ENCODE measurements around the gene FBXL12. TPM values are rescaled to one million over a fixed set of nuclear protein-coding genes. Genes with fewer than 3 reads are reported as not detected.

Gene FBXL12
- total RNA-seq, 4 donors from 2014 or later = 13.8 to 28.7 (median 23.5) TPM

DNA sequence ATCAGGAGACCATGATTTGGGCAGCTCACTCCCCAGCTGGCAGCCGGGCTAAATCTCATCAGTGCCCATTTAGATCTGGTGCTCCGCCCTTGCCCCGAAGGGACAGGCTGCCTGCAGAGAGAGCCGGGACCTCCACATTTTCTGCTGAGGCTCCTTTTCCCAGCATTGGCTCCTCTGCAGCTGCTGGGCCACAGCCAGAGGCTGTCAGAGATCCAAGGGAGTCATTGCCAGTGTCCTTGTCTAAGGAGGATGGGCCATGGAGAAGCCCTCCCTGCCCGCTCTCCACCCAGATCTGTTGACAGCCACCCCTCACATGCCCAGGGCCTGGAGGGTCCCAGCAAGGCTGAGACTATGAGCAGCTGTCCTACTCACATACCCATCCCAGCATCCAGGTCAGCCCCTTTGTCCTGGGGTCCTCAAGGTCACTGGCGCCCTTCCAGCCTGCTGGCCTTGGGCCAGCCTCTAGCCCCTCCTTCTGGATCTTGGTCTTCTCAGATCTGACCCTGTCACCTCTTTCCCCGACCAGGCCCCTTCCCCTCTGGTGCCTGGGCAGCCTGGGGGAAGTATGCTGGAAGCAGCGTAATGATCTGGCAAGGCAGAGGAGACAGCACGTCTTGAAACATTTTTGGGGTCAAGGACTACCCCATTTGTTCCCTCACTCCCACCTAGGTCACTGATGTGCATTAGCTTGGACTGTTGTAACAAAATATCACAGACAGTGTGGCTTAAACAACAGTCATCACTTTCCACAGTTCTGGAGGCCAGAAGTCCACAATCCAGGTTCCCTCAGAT, 24.2 kb upstream of the FBXL12 start:
- no peak for DNase-seq (ENCODE audit: low spot score in 2 of 2)
- no peak overlapping the region for H3K4me3 ChIP-seq (ENCODE audit: low read depth, poor library complexity, severe bottlenecking)
- intact Hi-C loops (cut with DNase I; ENCODE audit: low total_unique reads) = no loop called here
- no peak for TF ChIP-seq POLR2A (IDR thresholded peaks at IDR 0.05)
- TF ChIP-seq, protein P1, sequence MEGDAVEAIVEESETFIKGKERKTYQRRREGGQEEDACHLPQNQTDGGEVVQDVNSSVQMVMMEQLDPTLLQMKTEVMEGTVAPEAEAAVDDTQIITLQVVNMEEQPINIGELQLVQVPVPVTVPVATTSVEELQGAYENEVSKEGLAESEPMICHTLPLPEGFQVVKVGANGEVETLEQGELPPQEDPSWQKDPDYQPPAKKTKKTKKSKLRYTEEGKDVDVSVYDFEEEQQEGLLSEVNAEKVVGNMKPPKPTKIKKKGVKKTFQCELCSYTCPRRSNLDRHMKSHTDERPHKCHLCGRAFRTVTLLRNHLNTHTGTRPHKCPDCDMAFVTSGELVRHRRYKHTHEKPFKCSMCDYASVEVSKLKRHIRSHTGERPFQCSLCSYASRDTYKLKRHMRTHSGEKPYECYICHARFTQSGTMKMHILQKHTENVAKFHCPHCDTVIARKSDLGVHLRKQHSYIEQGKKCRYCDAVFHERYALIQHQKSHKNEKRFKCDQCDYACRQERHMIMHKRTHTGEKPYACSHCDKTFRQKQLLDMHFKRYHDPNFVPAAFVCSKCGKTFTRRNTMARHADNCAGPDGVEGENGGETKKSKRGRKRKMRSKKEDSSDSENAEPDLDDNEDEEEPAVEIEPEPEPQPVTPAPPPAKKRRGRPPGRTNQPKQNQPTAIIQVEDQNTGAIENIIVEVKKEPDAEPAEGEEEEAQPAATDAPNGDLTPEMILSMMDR (IDR thresholded peaks at IDR 0.05) = no peak
- whole genome bisulfite sequencing, 2 donors = 80 to 87% methylated on average over 9 of the region's 9 CpGs

DNA sequence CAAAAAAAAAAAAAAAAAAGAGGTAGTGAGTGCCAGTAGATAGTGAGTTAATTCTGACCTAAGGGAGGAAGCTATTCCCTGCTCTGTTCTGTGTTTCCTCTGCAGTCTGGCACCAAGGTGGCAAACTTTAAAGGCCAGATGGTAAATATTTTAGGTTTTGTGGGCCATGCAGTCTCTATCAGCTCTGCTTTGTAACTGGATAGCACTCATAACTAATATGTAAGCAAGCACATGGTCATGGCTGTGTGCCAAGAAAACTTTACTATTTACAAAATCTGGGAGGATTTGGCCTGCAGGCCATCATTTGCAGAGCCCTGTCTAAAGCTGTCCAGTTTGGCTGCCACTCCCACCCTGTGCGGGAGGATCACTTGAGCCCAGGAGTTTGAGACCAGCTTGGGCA, 20.5 kb upstream of the FBXL12 start:
- no peak for DNase-seq (ENCODE audit: low spot score in 2 of 2)
- intact Hi-C loops (cut with DNase I; ENCODE audit: low total_unique reads) = no loop called here
- TF ChIP-seq POLR2A (IDR thresholded peaks at IDR 0.05) = no peak
- no peak overlapping the region for H3K4me3 ChIP-seq (ENCODE audit: low read depth, poor library complexity, severe bottlenecking)
- WGBS, 2 donors = 80 to 89% methylated on average over 1 of the region's 1 CpG

DNA sequence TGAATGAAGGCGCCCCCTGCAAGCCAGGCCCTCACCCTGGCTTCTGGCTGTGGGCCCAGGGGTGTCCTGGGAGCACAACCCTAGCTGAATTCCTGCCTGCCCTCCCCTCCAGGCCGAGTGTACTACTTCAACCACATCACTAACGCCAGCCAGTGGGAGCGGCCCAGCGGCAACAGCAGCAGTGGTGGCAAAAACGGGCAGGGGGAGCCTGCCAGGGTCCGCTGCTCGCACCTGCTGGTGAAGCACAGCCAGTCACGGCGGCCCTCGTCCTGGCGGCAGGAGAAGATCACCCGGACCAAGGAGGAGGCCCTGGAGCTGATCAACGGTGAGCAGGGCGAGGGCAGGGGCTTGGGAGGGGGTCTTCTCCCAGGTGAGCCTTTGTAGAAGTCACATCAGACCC, 19.4 kb upstream of the FBXL12 start:
- DNase-seq (ENCODE audit: low spot score in 2 of 2) = no peak
- intact Hi-C loops (cut with DNase I; ENCODE audit: low total_unique reads) = no loop called here

GRCh38 chr19:9836021-9836420, 17.1 kb upstream of the FBXL12 start:
- H3K4me3 ChIP-seq (ENCODE audit: low read depth, poor library complexity, severe bottlenecking) = no peak overlapping the region
- no peak for DNase-seq (ENCODE audit: low spot score in 2 of 2)
- TF ChIP-seq, protein P1 (IDR thresholded peaks at IDR 0.05) = no peak
- no peak for TF ChIP-seq POLR2A (IDR thresholded peaks at IDR 0.05)
- WGBS, 2 donors = 2 to 6% methylated on average over 5 of the region's 5 CpGs
- intact Hi-C loops (cut with DNase I; ENCODE audit: low total_unique reads) = no loop called here

More for the DNA sequence above, 19.4 kb upstream of the FBXL12 start:
- WGBS, 2 donors = 90 to 93% methylated on average over 14 to 15 of the region's 15 CpGs
- H3K4me3 ChIP-seq (ENCODE audit: low read depth, poor library complexity, severe bottlenecking) = no peak overlapping the region
- TF ChIP-seq, protein P1 (IDR thresholded peaks at IDR 0.05) = no peak
- TF ChIP-seq POLR2A (IDR thresholded peaks at IDR 0.05) = no peak

DNA sequence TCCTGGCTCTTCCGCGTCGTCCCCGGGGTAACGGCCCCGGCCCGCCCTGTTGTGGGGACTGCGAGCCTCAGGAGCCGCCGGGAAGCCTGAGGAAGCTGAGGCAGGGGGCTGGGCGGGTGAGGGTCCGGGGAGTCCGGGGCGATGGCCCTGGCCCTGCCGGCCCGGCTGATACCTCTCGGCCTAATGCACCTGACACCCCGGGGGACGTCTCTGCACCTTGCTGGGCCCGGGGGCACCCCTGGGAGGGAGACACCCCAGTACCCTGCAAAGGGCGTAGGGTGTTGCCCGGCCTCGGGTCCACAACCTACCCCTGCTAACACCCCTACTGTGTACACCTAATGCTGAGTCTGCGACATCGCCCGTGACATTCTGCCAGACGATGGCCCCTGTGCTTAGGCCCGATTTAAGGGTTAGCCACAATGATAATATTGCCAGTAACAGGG, 16.6 kb upstream of the FBXL12 start:
- 4 to 6% methylated on average over 8 to 11 of the region's 28 CpGs for WGBS, 2 donors
- intact Hi-C loops (cut with DNase I; ENCODE audit: low total_unique reads) = no loop called here
- TF ChIP-seq, protein P1 (IDR thresholded peaks at IDR 0.05) = no peak
- TF ChIP-seq POLR2A (IDR thresholded peaks at IDR 0.05) = no peak
- no peak for DNase-seq (ENCODE audit: low spot score in 2 of 2)
- H3K4me3 ChIP-seq (ENCODE audit: low read depth, poor library complexity, severe bottlenecking) = peak overlapping the region; percentile 66

DNA sequence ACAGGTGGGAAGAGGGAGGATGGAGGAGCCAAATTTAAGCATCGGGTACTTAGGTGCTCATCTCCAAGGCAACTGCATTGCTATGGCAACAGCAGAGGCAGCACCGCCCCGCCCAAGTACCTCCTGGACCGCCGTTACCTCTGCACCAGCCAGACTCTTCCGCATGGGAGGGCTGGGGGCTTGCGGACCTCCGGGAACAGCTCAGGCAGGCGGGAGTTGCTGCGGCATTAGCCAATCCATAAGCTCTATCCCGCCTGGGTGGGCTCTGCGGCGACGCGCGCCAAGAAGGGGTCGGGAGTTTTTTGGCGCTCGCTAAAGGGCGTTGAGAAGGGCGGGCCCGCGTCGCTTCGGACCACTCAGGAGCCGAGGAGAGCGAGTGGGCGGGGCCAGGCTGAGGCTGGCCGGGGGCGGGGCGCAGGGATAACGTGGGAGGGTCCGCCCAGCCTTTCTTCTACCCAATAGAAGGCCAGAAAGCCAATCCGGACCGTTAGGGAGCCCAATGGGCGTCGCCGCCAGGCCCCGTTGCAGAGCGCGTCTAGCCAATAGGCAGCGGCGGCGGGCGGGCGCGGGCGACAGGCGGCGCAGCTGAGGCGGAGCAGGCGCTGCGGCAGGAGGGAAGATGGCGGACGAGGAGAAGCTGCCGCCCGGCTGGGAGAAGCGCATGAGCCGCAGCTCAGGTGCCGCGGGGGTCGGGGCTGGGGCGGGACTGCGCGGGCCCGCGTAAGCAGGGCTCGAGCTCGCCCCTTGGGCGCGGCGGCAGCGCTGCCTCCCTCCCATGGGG, 16.0 kb upstream of the FBXL12 start, which contains the start of gene PIN1:
TSS of gene PIN1 (plus strand) at position 593 of the 781 bp plus-strand sequence. CDS start at position 620, 27 bp downstream.
- TF ChIP-seq, protein P1 (IDR thresholded peaks at IDR 0.05) = no peak
- TF ChIP-seq POLR2A (IDR thresholded peaks at IDR 0.05) = no peak
- 0 to 1% methylated on average over 41 to 53 of the region's 73 CpGs for WGBS, 2 donors

More for the DNA sequence above, 16.0 kb upstream of the FBXL12 start, which contains the start of gene PIN1:
- peak within 1 kb of the TSS; percentile 66 for H3K4me3 ChIP-seq (ENCODE audit: low read depth, poor library complexity, severe bottlenecking)
- intact Hi-C loops (cut with DNase I; ENCODE audit: low total_unique reads) = no loop called here
- DNase-seq (ENCODE audit: low spot score in 2 of 2) = peak; percentile 99 to 100
